ENCODE measurements around the gene CD1C.
"Not testable (repeated sequence)": the region's sequence is repeated elsewhere in the genome, so short reads cannot be mapped to it uniquely, and the experiment has no call there.

The CD1C gene

GRCh38 chr1:158331481-158332150, 41.9 kb downstream of the CD1C start, which contains the start of gene CD1B:
TSS of gene CD1B (minus strand) at chr1:158331531. CDS start at chr1:158331423, 108 bp downstream.
- DNase-seq (ENCODE audit: extremely low read depth, low read depth) = no peak
- H3K4me3 ChIP-seq (replicated peaks; ENCODE audit: low read depth, low read length) = no peak within 1 kb of the TSS
- TF ChIP-seq, protein P1, sequence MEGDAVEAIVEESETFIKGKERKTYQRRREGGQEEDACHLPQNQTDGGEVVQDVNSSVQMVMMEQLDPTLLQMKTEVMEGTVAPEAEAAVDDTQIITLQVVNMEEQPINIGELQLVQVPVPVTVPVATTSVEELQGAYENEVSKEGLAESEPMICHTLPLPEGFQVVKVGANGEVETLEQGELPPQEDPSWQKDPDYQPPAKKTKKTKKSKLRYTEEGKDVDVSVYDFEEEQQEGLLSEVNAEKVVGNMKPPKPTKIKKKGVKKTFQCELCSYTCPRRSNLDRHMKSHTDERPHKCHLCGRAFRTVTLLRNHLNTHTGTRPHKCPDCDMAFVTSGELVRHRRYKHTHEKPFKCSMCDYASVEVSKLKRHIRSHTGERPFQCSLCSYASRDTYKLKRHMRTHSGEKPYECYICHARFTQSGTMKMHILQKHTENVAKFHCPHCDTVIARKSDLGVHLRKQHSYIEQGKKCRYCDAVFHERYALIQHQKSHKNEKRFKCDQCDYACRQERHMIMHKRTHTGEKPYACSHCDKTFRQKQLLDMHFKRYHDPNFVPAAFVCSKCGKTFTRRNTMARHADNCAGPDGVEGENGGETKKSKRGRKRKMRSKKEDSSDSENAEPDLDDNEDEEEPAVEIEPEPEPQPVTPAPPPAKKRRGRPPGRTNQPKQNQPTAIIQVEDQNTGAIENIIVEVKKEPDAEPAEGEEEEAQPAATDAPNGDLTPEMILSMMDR (IDR thresholded peaks at IDR 0.05; ENCODE audit: low read depth, low read length, missing control alignments) = no peak

GRCh38 chr1:158333405-158334155, 43.9 kb downstream of the CD1C start:
- no peak for DNase-seq (ENCODE audit: extremely low read depth, low read depth)
- TF ChIP-seq, protein P1 (IDR thresholded peaks at IDR 0.05; ENCODE audit: low read depth, low read length, missing control alignments) = no peak
- H3K4me3 ChIP-seq (replicated peaks; ENCODE audit: low read depth, low read length) = no peak overlapping the region

DNA sequence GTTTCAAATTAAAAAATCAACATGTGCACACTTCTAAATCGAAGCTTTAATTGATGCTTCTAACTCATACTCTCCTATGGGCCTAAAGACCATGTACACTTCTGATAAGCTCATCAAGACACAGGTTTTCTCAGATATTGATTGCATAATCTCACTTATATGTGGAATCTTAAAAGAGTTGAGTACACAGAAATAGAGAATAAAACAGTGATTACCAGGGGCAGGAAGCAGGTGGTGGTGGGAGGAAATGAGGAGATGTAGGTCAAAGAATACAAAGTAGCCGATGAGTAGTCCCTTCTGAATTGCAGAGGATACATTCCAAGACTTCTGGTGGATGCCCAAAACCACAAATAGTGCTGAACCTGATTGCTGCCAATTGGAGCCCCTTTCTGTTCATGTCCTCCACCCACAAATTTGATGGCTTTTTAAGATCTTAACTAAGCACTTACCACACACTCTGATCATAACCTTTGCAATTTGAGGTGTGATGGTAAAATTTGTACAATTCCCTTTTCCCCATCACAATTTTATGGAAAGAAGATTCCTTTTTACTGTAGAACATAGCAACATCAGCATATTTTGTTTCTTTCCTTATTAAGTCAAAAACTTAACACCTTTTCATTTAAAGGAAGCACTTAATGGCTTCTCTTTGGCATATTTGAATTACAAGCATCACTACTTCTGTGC, 44.9 kb downstream of the CD1C start:
- DNase-seq (ENCODE audit: extremely low read depth, low read depth) = no peak
- H3K4me3 ChIP-seq (replicated peaks; ENCODE audit: low read depth, low read length) = no peak overlapping the region
- TF ChIP-seq, protein P1 (IDR thresholded peaks at IDR 0.05; ENCODE audit: low read depth, low read length, missing control alignments) = no peak

DNA sequence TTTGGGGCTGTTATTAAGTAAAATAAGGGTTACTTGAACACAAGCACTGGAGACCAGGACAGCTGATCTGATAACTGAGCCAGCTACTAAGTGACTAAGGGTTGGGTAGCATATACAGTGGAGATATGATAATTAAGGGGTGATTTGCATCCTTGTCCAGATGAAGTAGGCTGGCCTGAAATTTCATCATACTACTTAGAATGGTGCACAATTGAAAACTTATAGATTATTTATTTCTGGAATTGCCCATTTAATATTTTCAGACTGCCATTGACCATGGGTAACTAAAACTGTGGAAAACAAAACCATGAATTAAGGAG, 45.5 kb downstream of the CD1C start:
- no peak for DNase-seq (ENCODE audit: extremely low read depth, low read depth)
- no peak overlapping the region for H3K4me3 ChIP-seq (replicated peaks; ENCODE audit: low read depth, low read length)
- TF ChIP-seq, protein P1 (IDR thresholded peaks at IDR 0.05; ENCODE audit: low read depth, low read length, missing control alignments) = no peak

GRCh38 chr1:158336413-158336812, 46.7 kb downstream of the CD1C start:
- not testable (repeated sequence) for DNase-seq (ENCODE audit: extremely low read depth, low read depth); H3K4me3 ChIP-seq (replicated peaks; ENCODE audit: low read depth, low read length)

Data from HFF-Myc (cell line).